Transverse colon (tissue), 4 donors: ENCODE measurements around the gene MOB2.
"Not testable (repeated sequence)": the region's sequence is repeated elsewhere in the genome, so short reads cannot be mapped to it uniquely, and the experiment has no call there.

ENCODE experiments used
- EP300 ChIP-seq: sonication (generic); formaldehyde crosslinking; IDR thresholded peaks from one replicate; pipeline ENCODE4 v1.6.1; 2017; ENCODE audit warnings: antibody characterized with exemption, low read depth
- POLR2A ChIP-seq: fragments of 450-650 bp; IDR thresholded peaks from one replicate; pipeline ENCODE4 v1.6.1; 2016; ENCODE audit warnings: antibody characterized with exemption, mild to moderate bottlenecking, moderate library complexity
- POLR2AphosphoS5 ChIP-seq, 3 donors: sonication (generic); formaldehyde crosslinking; IDR thresholded peaks; one replicate each; pipeline ENCODE4 v1.6.1; 2016; ENCODE audit warnings: antibody characterized with exemption in 3 of 3
- TF ChIP-seq, protein P1 (sequence below), 5 experiments: fragments of 200-600 bp in 3 of 5; fragments of 450-650 bp in 2 of 5; sonication (generic) in 3 of 5; IDR thresholded peaks; 1 replicate in 2 of 5; 2 replicates in 3 of 5; pipeline ENCODE4 v1.5.1; 2016 to 2017; ENCODE audit warnings: antibody characterized with exemption in 5 of 5, inconsistent platforms in 3 of 5, mild to moderate bottlenecking in 2 of 5, moderate library complexity in 1 of 5

DNA sequence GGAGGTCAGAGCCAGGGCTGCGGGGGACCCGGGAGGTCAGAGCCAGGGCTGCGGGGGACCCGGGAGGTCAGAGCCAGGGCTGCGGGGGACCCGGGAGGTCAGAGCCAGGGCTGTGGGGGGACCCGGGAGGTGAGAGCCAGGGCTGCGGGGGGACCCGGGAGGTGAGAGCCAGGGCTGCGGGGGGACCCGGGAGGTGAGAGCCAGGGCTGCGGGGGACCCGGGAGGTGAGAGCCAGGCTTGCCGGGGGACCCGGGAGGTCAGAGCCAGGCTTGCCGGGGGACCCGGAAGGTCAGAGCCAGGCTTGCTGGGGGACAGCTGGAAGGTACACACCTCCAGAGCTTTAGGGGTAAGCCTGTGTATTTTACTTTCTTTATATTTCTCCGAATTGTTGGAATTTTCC lies 23.8 kb upstream of the MOB2 start:
- TF ChIP-seq, protein P1, sequence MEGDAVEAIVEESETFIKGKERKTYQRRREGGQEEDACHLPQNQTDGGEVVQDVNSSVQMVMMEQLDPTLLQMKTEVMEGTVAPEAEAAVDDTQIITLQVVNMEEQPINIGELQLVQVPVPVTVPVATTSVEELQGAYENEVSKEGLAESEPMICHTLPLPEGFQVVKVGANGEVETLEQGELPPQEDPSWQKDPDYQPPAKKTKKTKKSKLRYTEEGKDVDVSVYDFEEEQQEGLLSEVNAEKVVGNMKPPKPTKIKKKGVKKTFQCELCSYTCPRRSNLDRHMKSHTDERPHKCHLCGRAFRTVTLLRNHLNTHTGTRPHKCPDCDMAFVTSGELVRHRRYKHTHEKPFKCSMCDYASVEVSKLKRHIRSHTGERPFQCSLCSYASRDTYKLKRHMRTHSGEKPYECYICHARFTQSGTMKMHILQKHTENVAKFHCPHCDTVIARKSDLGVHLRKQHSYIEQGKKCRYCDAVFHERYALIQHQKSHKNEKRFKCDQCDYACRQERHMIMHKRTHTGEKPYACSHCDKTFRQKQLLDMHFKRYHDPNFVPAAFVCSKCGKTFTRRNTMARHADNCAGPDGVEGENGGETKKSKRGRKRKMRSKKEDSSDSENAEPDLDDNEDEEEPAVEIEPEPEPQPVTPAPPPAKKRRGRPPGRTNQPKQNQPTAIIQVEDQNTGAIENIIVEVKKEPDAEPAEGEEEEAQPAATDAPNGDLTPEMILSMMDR (IDR thresholded peaks at IDR 0.05) = not testable (repeated sequence)
- not testable (repeated sequence) for TF ChIP-seq POLR2AphosphoS5 (IDR thresholded peaks at IDR 0.05); EP300; POLR2A
